K562 (cell line): ENCODE results near the gene MACROD2. TPM values are rescaled to one million over a fixed set of nuclear protein-coding genes. Genes with fewer than 3 reads are reported as not detected.

Source experiments
- KDM2B ChIP-seq: fragments of 250-450 bp; sonication (Bioruptor Pico); IDR thresholded peaks from 2 replicates; pipeline ENCODE4 v1.8.0; 2021; ENCODE audit warnings: mild to moderate bottlenecking, moderate library complexity
- PHF21A ChIP-seq: fragments of 450-650 bp; IDR thresholded peaks from 2 replicates; pipeline ENCODE4 v1.6.1; 2017; ENCODE audit warnings: low read depth, borderline replicate concordance
- RBM15 ChIP-seq: fragments of 200-400 bp; formaldehyde crosslinking; IDR thresholded peaks from 2 replicates; pipeline ENCODE4 v1.6.1; 2018; ENCODE audit warnings: mild to moderate bottlenecking, low read length, moderate library complexity; ENCODE audit not compliant: insufficient read depth
- STAT5A ChIP-seq: IDR thresholded peaks from 2 replicates; pipeline ENCODE4 v1.6.1; 2012; ENCODE audit warnings: low read length, inconsistent platforms, borderline replicate concordance
- TEAD1 ChIP-seq, 2 experiments: fragments of 450-650 bp in 1 of 2; sonication (generic) in 1 of 2; formaldehyde crosslinking; IDR thresholded peaks; 2 replicates each; pipeline versions ENCODE4 v1.4.0 to v1.8.0; 2020 to 2022; ENCODE audit warnings: mild to moderate bottlenecking in 2 of 2, missing genetic modification reagents in 1 of 2
- polyA plus RNA-seq, 8 experiments: library from polyadenylated mRNA; depleted of rRNA in 4 of 8; stranded (reverse) in 5 of 8; unstranded in 3 of 8; fragments of >200 nt; fragmentation: Nextera tagmentation in 2 of 8; fragmentation: Illumina TruSeq in 1 of 8; extraction: Ambion mirVana in 2 of 8; extraction: Trizol in 1 of 8; gene quantifications; 2 replicates each; pipeline versions ENCODE4 v1.2.1 to v1.2.3, GENCODE V29; 2011 to 2014; ENCODE audit warnings: inconsistent platforms in 1 of 8, missing spikeins in 1 of 8
- total RNA-seq, 7 experiments: library from RNA; depleted of rRNA in 6 of 7; stranded (reverse); fragments of >200 nt in 6 of 7; fragmentation: Illumina TruSeq in 2 of 7; extraction: Trizol in 2 of 7; gene quantifications; 2 replicates each; pipeline versions ENCODE4 v1.2.1 to v1.2.3, GENCODE V29; 2011 to 2021; ENCODE audit warnings: low replicate concordance in 1 of 7
- TF ChIP-seq, protein P1 (sequence below), 2 experiments: fragments of 450-650 bp; formaldehyde crosslinking in 1 of 2; IDR thresholded peaks; 2 replicates each; pipeline versions ENCODE4 v1.4.0 to v1.6.1; 2014 to 2020; ENCODE audit warnings: mild to moderate bottlenecking in 2 of 2, borderline replicate concordance in 1 of 2, low read depth in 1 of 2

The MACROD2 gene
- total and polyA plus RNA-seq, 9 of the 15 experiments (the other 6 are each of a cell fraction or from before 2014, with no cell fraction given), result not detected

DNA sequence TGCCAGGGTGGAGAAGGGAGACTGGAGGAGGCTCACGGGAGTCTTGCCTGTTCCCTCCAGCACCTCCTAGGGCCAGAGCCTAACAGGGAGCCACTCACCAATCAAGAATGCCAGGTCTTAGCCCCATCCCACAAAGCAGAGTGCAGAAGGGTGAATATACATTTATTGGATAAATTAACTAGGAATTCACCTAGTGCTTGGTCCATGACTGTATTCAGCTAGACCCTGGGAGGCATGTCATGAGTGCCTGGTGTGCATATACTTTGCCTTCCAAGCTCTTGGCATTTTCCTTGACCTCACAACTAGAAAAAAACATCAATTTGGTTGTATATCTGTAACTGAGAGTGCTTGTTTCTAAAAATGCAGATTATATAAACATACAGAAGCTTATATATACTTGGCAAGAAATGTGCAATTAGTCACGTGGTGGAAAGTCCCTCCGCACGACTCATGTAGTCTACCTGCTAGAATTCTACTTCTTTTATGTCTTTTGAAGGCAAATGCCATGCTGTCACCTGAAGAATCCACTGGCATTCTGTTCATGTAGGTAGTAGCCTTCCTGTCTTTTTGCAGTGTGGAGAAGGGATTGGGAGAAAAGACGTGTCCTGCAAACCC is 1586.9 kb downstream of the MACROD2 start (continued):
- TF ChIP-seq, protein P1, sequence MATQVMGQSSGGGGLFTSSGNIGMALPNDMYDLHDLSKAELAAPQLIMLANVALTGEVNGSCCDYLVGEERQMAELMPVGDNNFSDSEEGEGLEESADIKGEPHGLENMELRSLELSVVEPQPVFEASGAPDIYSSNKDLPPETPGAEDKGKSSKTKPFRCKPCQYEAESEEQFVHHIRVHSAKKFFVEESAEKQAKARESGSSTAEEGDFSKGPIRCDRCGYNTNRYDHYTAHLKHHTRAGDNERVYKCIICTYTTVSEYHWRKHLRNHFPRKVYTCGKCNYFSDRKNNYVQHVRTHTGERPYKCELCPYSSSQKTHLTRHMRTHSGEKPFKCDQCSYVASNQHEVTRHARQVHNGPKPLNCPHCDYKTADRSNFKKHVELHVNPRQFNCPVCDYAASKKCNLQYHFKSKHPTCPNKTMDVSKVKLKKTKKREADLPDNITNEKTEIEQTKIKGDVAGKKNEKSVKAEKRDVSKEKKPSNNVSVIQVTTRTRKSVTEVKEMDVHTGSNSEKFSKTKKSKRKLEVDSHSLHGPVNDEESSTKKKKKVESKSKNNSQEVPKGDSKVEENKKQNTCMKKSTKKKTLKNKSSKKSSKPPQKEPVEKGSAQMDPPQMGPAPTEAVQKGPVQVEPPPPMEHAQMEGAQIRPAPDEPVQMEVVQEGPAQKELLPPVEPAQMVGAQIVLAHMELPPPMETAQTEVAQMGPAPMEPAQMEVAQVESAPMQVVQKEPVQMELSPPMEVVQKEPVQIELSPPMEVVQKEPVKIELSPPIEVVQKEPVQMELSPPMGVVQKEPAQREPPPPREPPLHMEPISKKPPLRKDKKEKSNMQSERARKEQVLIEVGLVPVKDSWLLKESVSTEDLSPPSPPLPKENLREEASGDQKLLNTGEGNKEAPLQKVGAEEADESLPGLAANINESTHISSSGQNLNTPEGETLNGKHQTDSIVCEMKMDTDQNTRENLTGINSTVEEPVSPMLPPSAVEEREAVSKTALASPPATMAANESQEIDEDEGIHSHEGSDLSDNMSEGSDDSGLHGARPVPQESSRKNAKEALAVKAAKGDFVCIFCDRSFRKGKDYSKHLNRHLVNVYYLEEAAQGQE (IDR thresholded peaks at IDR 0.05; ENCODE audit: borderline replicate concordance), result no peak
- TF ChIP-seq, protein P1 (CRISPR knock-in tag; IDR thresholded peaks at IDR 0.05; ENCODE audit: low read depth), result no peak
- no peak for TF ChIP-seq TEAD1 (CRISPR knock-in tag; IDR thresholded peaks at IDR 0.05)
- no peak for TF ChIP-seq RBM15
- TF ChIP-seq STAT5A, result no peak
- TF ChIP-seq KDM2B (CRISPR knock-in tag), result no peak
- no peak for TF ChIP-seq PHF21A
